Smooth muscle cell of the brain vasculature (primary cell): ENCODE measurements around the gene HYAL4.
"Not testable (repeated sequence)": the region's sequence is repeated elsewhere in the genome, so short reads cannot be mapped to it uniquely, and the experiment has no call there.

Experiments used
- DNase-seq: peaks from one replicate; pipeline ENCODE4 v3.0.0-alpha.2; 2012; ENCODE audit warnings: low read depth, low spot score

The HYAL4 gene

GRCh38 chr7:123847868-123848267 lies 2.9 kb downstream of the HYAL4 start:
- no peak for DNase-seq

GRCh38 chr7:123849855-123850254 lies 4.9 kb downstream of the HYAL4 start:
- DNase-seq = no peak

GRCh38 chr7:123851404-123851803 lies 6.4 kb downstream of the HYAL4 start:
- not testable (repeated sequence) for DNase-seq

DNA sequence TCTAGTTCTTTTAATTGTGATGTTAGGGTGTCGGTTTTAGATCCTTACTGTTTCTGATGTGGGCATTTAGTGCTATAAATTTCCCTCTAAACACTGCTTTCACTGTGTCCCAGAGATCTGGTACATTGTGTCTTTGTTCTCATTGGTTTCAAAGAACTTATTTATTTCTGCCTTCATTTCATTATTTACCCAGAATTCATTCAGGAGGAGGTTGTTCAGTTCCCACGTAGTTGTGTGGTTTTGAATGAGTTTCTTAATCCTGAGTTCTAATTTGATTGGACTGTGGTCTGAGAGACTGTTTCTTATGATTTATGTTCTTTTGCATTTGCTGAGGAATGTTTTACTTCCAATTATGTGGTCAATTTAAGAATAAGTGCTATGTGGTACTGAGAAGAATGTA lies 9.3 kb downstream of the HYAL4 start:
- not testable (repeated sequence) for DNase-seq

- DNase-seq = not testable (repeated sequence)
Observed at GRCh38 chr7:123856428-123856827, 11.5 kb downstream of the HYAL4 start.

DNA sequence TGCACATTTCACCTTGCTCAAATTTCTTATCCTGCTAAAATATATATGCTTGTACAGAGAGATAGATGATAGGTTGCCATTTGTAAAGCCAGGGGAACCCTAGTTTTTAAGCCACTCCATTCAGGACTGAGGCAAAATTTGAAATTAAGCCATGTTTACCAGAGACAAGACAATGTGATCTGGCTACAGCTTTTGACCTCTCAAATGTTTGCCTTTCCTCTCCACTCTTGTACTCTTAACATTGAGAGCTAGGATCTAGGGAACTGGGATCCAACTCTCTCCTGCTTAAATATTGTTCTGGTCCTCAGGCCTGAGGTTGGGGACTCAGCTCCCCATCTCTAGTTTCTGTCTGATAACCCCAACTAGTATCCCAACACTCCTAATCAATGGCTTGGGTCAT lies 15.9 kb downstream of the HYAL4 start:
- no peak for DNase-seq

DNA sequence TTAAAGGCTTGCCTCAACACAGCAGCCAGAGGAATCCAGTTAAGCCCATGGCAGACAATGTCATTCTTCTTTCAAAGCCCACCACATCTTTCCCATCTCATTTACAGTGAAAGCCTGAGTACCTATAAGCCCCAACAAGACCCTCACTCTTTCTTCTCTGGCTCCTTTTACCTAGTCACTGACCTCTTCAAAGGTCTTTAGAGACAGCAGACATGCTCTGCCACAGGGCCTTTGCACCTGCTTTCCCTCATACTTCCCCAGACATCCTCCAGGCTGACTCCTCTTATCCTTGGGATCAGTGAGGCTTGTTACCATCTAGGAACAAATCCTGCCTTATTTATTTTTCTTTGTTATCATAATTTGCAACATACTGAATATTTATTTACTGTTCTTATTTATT lies 17.8 kb downstream of the HYAL4 start:
- DNase-seq = no peak

GRCh38 chr7:123863461-123863860 lies 18.5 kb downstream of the HYAL4 start:
- no peak for DNase-seq

GRCh38 chr7:123864012-123864411 lies 19.0 kb downstream of the HYAL4 start:
- no peak for DNase-seq

GRCh38 chr7:123864436-123864835 lies 19.5 kb downstream of the HYAL4 start:
- DNase-seq = no peak

GRCh38 chr7:123864966-123865365 lies 20.0 kb downstream of the HYAL4 start:
- DNase-seq = no peak

GRCh38 chr7:123865517-123866117 lies 20.6 kb downstream of the HYAL4 start:
- DNase-seq = peak; percentile 51

DNA sequence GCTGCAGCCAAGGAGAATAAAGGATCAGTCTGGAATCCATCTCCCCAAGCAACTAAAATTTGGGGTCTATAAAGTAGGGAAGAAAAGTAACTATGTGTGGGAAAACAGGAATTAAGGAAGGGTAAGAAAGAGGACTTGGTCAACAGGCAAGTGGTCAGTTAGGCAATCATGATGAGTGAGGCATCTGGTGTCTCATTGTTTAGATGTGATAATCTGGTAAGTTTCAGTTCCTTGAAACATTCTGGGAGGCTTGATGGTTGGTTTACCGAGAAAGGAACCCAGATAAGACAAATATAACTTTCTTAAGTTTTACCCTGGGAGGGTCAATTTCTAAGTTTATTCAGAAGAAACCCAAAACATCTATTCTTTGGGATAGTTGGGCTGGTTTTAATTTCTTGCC lies 22.3 kb downstream of the HYAL4 start:
- no peak for DNase-seq

DNA sequence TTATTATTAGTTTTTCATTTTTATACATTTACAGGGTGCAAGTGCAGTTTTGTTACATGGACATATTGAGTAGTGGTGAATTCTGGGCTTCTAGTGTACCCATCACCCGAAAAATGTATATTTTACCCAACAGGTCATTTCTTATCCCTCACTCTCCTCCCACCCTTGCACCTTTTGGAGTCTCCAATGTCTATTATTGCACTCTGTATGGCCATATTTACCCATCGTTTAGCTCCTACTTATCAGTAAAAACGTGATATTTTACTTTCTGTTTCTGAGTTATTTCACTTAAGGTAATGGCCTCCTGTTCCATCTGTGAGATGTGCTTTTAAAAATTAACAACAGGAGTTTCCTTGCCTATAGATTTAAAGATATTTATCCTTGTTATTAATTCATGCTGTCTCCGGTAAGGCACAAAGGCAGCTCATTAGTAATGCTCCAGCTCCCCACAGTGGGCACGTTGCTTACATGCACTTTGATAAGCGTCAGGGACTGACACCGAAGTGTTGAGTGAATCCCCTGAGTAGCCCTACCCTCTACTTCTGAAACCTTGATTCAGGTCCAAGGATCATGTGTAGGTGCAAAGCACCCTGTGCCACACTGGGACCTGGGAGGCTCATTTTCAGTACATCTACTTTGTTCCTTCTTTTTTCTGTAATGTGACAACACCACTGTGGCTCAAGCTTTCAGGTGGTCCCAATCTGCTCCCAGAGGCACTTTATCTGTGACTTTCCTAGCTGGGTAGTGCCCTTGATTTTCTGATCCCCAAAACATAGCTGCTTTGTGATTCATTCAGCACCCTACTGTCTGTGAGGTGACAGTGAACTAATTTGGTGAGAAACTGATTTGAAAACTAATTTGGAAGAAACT lies 27.3 kb downstream of the HYAL4 start:
- DNase-seq = peak; percentile 28

GRCh38 chr7:123872908-123873307 lies 27.9 kb downstream of the HYAL4 start:
- DNase-seq = no peak

DNA sequence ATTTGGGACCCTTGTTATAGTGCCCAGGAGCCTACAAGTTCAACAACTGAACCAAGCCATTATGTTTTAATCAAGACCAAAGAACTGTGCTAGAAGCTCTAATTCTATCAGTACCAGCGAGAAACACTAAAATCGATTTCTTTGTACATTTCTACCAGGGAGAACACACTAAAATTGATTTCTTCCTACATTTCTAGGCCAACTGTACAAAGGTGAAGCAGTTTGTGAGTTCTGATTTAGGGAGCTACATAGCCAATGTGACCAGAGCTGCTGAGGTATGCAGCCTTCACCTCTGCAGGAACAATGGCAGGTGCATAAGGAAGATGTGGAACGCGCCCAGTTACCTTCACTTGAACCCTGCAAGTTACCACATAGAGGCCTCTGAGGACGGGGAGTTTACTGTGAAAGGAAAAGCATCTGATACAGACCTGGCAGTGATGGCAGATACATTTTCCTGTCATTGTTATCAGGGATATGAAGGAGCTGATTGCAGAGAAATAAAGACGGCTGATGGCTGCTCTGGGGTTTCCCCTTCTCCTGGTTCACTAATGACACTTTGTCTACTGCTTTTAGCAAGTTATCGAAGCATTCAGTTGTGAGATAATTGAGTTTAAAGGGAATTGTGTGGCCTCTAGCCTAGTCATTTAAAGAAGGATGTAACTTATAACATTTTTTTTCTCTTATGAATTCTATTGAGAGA lies 31.7 kb downstream of the HYAL4 start:
- no peak for DNase-seq

GRCh38 chr7:123879628-123880027 lies 34.7 kb downstream of the HYAL4 start:
- DNase-seq = no peak

DNA sequence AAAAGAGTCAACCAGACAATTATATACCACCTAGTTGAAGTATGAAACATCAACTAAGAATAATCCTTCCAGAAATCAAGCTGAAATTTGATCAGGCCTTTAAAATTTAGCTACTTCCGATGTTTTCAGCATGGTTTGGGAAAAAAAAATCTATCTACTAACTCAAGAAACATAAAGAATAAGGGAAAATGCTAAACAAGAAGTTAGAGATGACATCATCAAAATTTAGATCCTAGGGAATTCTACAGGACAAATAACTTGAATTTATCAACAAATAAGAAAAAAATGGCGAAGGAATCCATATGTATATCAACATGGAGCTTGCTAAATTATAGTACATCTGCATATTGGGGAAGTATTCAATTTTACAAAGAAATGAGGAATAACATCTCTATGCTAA lies 36.3 kb downstream of the HYAL4 start:
- no peak for DNase-seq

GRCh38 chr7:123883154-123883553 lies 38.2 kb downstream of the HYAL4 start:
- no peak for DNase-seq

DNA sequence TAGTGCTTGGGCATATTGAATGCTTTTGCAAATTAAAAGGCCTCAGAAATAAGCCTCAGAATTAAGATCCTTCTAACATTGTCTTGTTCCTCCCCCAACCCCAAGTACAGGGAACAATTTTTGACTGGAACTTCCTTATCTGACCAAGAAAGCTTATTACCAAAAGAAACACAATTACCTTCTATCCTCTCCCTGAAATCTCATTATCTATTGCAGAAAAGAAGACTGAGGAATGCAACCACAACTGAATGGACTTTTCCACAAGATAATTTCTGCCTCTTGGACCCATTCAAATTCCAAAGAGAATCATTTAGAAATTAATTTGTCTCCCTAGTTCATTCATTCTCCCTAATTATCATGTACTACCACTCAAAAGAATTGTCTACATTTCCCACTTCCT lies 43.2 kb downstream of the HYAL4 start:
- DNase-seq = no peak

GRCh38 chr7:123894753-123895152 lies 49.8 kb downstream of the HYAL4 start:
- not testable (repeated sequence) for DNase-seq

DNA sequence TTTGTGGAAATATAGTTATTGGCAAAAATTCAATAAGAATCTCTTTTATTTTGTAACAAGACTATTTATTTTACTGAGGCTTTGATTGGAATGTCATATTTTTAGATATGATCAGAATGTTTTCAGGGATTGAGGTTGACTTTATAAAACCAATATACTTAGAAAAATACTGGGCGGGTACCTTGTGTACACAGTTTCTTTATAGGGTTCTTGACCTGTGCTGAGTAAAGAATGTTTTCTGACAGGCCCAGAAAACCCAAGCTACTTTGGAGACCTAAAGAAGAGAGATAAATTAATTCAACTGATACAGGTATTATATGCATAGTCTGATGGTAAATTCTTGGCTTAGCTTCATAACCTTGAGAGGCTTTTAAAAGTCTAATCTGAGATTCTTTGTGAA lies 56.1 kb downstream of the HYAL4 start:
- no peak for DNase-seq

DNA sequence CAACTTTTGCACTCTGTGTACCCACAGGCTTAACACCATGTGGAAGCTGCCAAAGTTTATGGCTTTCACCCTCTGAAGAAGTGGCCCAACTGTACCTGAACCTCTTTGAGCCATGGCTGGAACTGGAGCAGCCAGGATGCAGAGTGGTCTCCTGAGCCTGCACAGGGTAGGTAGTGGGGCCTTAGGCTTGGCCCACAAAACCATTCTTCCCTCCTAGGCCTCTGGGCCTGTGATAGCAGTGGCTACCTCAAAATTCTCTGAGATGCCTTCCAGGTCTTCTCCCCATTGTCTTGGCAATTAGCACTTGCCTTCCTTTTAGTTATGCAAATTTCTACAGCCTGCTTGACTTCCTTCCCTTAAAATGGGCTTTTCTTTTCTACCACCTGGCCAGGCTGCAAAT lies 60.7 kb downstream of the HYAL4 start:
- DNase-seq = no peak
